ENCODE data around the gene SHB.

DNA sequence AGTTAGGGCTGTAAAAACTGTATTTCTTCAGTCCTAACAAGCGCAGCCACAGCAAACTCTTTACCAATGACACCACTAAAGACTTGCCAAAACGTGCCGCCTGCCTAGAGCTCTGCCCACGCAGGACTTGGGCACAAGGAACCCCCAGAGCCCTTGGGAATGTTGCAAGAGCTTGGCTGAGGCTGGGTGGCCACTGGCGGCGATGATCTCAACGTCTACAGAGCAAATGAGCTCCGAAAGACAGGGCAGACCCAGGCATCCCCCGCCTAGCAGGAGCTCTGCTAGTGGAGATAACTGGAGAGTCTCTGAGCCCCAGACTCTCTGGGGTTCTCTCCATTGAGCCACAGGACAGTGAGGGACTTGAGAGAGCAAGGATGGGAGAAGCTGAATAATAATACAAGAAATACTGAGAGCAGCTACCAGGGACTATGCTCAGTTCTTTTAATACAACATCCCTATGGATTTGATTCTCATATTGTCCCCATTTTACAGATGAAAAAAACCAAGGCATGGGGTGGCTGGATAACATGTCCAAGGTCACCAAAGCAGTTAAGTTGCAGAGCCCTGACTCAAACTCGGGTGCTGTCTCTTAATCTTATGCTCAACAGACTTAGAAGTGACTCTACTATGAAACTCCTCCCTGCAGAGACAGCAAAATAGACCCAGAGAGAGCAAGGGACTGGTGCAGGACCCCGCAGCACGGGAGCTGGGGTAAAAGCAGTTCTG is 32.5 kb downstream of the SHB start:
- TF ChIP-seq, protein P1, sequence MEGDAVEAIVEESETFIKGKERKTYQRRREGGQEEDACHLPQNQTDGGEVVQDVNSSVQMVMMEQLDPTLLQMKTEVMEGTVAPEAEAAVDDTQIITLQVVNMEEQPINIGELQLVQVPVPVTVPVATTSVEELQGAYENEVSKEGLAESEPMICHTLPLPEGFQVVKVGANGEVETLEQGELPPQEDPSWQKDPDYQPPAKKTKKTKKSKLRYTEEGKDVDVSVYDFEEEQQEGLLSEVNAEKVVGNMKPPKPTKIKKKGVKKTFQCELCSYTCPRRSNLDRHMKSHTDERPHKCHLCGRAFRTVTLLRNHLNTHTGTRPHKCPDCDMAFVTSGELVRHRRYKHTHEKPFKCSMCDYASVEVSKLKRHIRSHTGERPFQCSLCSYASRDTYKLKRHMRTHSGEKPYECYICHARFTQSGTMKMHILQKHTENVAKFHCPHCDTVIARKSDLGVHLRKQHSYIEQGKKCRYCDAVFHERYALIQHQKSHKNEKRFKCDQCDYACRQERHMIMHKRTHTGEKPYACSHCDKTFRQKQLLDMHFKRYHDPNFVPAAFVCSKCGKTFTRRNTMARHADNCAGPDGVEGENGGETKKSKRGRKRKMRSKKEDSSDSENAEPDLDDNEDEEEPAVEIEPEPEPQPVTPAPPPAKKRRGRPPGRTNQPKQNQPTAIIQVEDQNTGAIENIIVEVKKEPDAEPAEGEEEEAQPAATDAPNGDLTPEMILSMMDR (IDR thresholded peaks at IDR 0.05; ENCODE audit: insufficient read depth, low read length, poor library complexity, severe bottlenecking): no peak
- TF ChIP-seq EZH2phosphoT487 (conservative IDR thresholded peaks at IDR 0.05; ENCODE audit: low read length): no peak
